CD4-positive, CD25-positive, alpha-beta regulatory T cell (primary cell): ENCODE data around the gene ACSF3. TPM values are rescaled to one million over a fixed set of nuclear protein-coding genes. Genes with fewer than 3 reads are reported as not detected.

Experiments
- ATAC-seq, 2 donors: fragments of 150-1000 bp; cut with Tn5 transposase; one replicate each; pipeline ENCODE4 v1.10.0; 2021; ENCODE audit warnings: low read depth in 2 of 2, moderate number of reproducible peaks in 2 of 2, moderate library complexity in 1 of 2
- DNase-seq, 3 donors: peaks; one replicate each; pipeline versions ENCODE4 v3.0.0 to v3.0.0-alpha.2; 2012 to 2022; ENCODE audit warnings: mixed read lengths in 1 of 3
- H3K27ac ChIP-seq: one replicate; pipeline ENCODE4 v1.7.0; 2013; ENCODE audit warnings: mild to moderate bottlenecking, low read length; ENCODE audit not compliant: insufficient read depth, poor library complexity, severe bottlenecking
- H3K27me3 ChIP-seq: one replicate; pipeline ENCODE4 v1.7.0; 2013; ENCODE audit warnings: low read length; ENCODE audit not compliant: control insufficient read depth, insufficient read depth
- H3K36me3 ChIP-seq: one replicate; pipeline ENCODE4 v1.7.0; 2013; ENCODE audit warnings: mild to moderate bottlenecking, low read length, moderate library complexity; ENCODE audit not compliant: control insufficient read depth, insufficient read depth
- H3K4me1 ChIP-seq: 2 replicates; pipeline ENCODE4 v1.7.0; 2013; ENCODE audit warnings: mild to moderate bottlenecking, low read length; ENCODE audit not compliant: insufficient read depth, control insufficient read depth, poor library complexity, severe bottlenecking
- H3K4me3 ChIP-seq: one replicate; pipeline ENCODE4 v1.7.0; 2013; ENCODE audit warnings: low read depth, mild to moderate bottlenecking, low read length, moderate library complexity
- H3K9me3 ChIP-seq, 2 experiments: 1 replicate in 1 of 2; 2 replicates in 1 of 2; pipeline ENCODE4 v1.7.0; 2013; ENCODE audit warnings: low read length in 2 of 2, mild to moderate bottlenecking in 1 of 2, moderate library complexity in 1 of 2; ENCODE audit not compliant: control insufficient read depth in 2 of 2
- H3K27ac Mint-ChIP-seq, 3 donors: one replicate each; pipeline ENCODE4 v1.8.0; 2020 to 2022; ENCODE audit warnings: mild to moderate bottlenecking in 3 of 3, mixed read lengths in 3 of 3, moderate library complexity in 2 of 3
- H3K27me3 Mint-ChIP-seq: one replicate; pipeline ENCODE4 v1.8.0; 2022; ENCODE audit warnings: mild to moderate bottlenecking, mixed read lengths
- H3K36me3 Mint-ChIP-seq: one replicate; pipeline ENCODE4 v1.8.0; 2020; ENCODE audit warnings: mixed read lengths
- H3K4me1 Mint-ChIP-seq, 4 donors: one replicate each; pipeline ENCODE4 v1.8.0; 2020 to 2022; ENCODE audit warnings: mixed read lengths in 4 of 4, mild to moderate bottlenecking in 1 of 4
- H3K4me3 Mint-ChIP-seq, 4 donors: one replicate each; pipeline ENCODE4 v1.8.0; 2020 to 2022; ENCODE audit warnings: mild to moderate bottlenecking in 4 of 4, mixed read lengths in 4 of 4, moderate library complexity in 3 of 4
- H3K9me3 Mint-ChIP-seq, 7 donors: one replicate each; pipeline ENCODE4 v1.8.0; 2020 to 2022; ENCODE audit warnings: mixed read lengths in 7 of 7, mild to moderate bottlenecking in 3 of 7, moderate library complexity in 2 of 7
- polyA plus RNA-seq, 4 donors: library from polyadenylated mRNA; unstranded; fragments of 300-500 nt; fragmentation: Illumina TruSeq; gene quantifications; one replicate each; pipeline ENCODE4 v1.2.3, GENCODE V29; 2021
- total RNA-seq: library from RNA; stranded (reverse); gene quantifications from one replicate; pipeline ENCODE4 v1.2.3, GENCODE V29; 2022

ACSF3 gene
- total and polyA plus RNA-seq, 5 donors from 2014 or later: 24.1 to 56.3 (median 29.1) TPM

- H3K36me3 Mint-ChIP-seq: peaks cover 41% of the 10 kb centered on the region
- H3K4me3 Mint-ChIP-seq: no peak overlapping the region
- no peak for DNase-seq
Measured at GRCh38 chr16:89106533-89107202, 13.0 kb downstream of the ACSF3 start.

GRCh38 chr16:89107203-89107582, 13.5 kb downstream of the ACSF3 start:
- Mint-ChIP-seq H3K4me1 (peaks cover 0 to 9% (median 6%) of the 10 kb centered on the region in 4 donors), H3K36me3 (peaks cover 41% of the 10 kb centered on the region), H3K4me3 (no peak overlapping the region), H3K27me3 (no peaks in the 10 kb centered on the region), H3K9me3 (no peaks in the 10 kb centered on the region), H3K27ac (peak overlapping the region in 2 of 3 donors; percentile 0 to 27)
- Histone ChIP-seq H3K9me3 (no peaks in the 10 kb centered on the region), H3K36me3 (peaks cover 71% of the 10 kb centered on the region), H3K27ac (no peak overlapping the region), H3K4me3 (no peak overlapping the region), H3K27me3 (no peaks in the 10 kb centered on the region), H3K4me1 (no peaks in the 10 kb centered on the region)
- no peak for DNase-seq
- no peak for ATAC-seq

More at GRCh38 chr16:89106533-89107202, 13.0 kb downstream of the ACSF3 start:
- Histone ChIP-seq H3K9me3 (no peaks in the 10 kb centered on the region), H3K27me3 (no peaks in the 10 kb centered on the region), H3K27ac (no peak overlapping the region), H3K4me3 (no peak overlapping the region), H3K36me3 (peaks cover 70% of the 10 kb centered on the region), H3K4me1 (no peaks in the 10 kb centered on the region)
- Mint-ChIP-seq H3K27ac (no peak overlapping the region), H3K27me3 (no peaks in the 10 kb centered on the region), H3K9me3 (no peaks in the 10 kb centered on the region), H3K4me1 (peaks cover 0 to 12% (median 6%) of the 10 kb centered on the region in 4 donors)
- ATAC-seq: no peak

- no peak overlapping the region for H3K4me3 Mint-ChIP-seq
- no peaks in the 10 kb centered on the region for H3K9me3 ChIP-seq
- no peak overlapping the region for H3K4me3 ChIP-seq
- no peaks in the 10 kb centered on the region for H3K27me3 Mint-ChIP-seq
- H3K36me3 Mint-ChIP-seq: peaks cover 34% of the 10 kb centered on the region
- no peaks in the 10 kb centered on the region for H3K9me3 Mint-ChIP-seq
- ATAC-seq: no peak
- peaks cover 0 to 11% (median 6%) of the 10 kb centered on the region in 4 donors for H3K4me1 Mint-ChIP-seq
- no peak overlapping the region for H3K27ac Mint-ChIP-seq
- no peaks in the 10 kb centered on the region for H3K27me3 ChIP-seq
- no peak for DNase-seq
- peaks cover 72% of the 10 kb centered on the region for H3K36me3 ChIP-seq
- peaks cover 4% of the 10 kb centered on the region for H3K4me1 ChIP-seq
- H3K27ac ChIP-seq: no peak overlapping the region
Measured at GRCh38 chr16:89108416-89108815, 14.8 kb downstream of the ACSF3 start.

- Mint-ChIP-seq H3K36me3 (peaks cover 37% of the 10 kb centered on the region), H3K27me3 (no peaks in the 10 kb centered on the region), H3K9me3 (no peaks in the 10 kb centered on the region), H3K27ac (no peak overlapping the region), H3K4me3 (no peak overlapping the region), H3K4me1 (peaks cover 7 to 29% (median 16%) of the 10 kb centered on the region in 4 donors)
- Histone ChIP-seq H3K4me3 (no peak overlapping the region), H3K27ac (no peak overlapping the region), H3K4me1 (peaks cover 26% of the 10 kb centered on the region), H3K9me3 (no peaks in the 10 kb centered on the region), H3K27me3 (no peaks in the 10 kb centered on the region), H3K36me3 (peaks cover 52% of the 10 kb centered on the region)
- no peak for ATAC-seq
- DNase-seq: no peak
Measured at GRCh38 chr16:89110641-89111040, 17.0 kb downstream of the ACSF3 start.

GRCh38 chr16:89111263-89111662, 17.6 kb downstream of the ACSF3 start:
- ATAC-seq: no peak
- peaks cover 10 to 35% (median 21%) of the 10 kb centered on the region in 4 donors for H3K4me1 Mint-ChIP-seq
- H3K36me3 Mint-ChIP-seq: peaks cover 41% of the 10 kb centered on the region
- no peak overlapping the region for H3K4me3 Mint-ChIP-seq
- no peaks in the 10 kb centered on the region for H3K9me3 Mint-ChIP-seq
- H3K27ac Mint-ChIP-seq: no peak overlapping the region
- H3K4me1 ChIP-seq: peaks cover 33% of the 10 kb centered on the region
- no peak overlapping the region for H3K4me3 ChIP-seq
- no peaks in the 10 kb centered on the region for H3K27me3 ChIP-seq
- no peak for DNase-seq
- no peaks in the 10 kb centered on the region for H3K27me3 Mint-ChIP-seq
- peaks cover 50% of the 10 kb centered on the region for H3K36me3 ChIP-seq
- H3K27ac ChIP-seq: no peak overlapping the region
- H3K9me3 ChIP-seq: no peaks in the 10 kb centered on the region

GRCh38 chr16:89112377-89113151, 18.9 kb downstream of the ACSF3 start:
- H3K36me3 ChIP-seq: peaks cover 47% of the 10 kb centered on the region
- H3K4me1 Mint-ChIP-seq: peaks cover 10 to 42% (median 21%) of the 10 kb centered on the region in 4 donors
- no peaks in the 10 kb centered on the region for H3K27me3 ChIP-seq
- H3K4me3 Mint-ChIP-seq: peak overlapping the region in 1 of 4 donors; percentile 64
- H3K4me1 ChIP-seq: peaks cover 38% of the 10 kb centered on the region
- no peak overlapping the region for H3K27ac Mint-ChIP-seq
- no peaks in the 10 kb centered on the region for H3K9me3 Mint-ChIP-seq
- no peaks in the 10 kb centered on the region for H3K27me3 Mint-ChIP-seq
- no peak overlapping the region for H3K4me3 ChIP-seq
- ATAC-seq: no peak
- no peak for DNase-seq
- H3K27ac ChIP-seq: peak overlapping the region; percentile 51
- no peaks in the 10 kb centered on the region for H3K9me3 ChIP-seq
- H3K36me3 Mint-ChIP-seq: peaks cover 38% of the 10 kb centered on the region

GRCh38 chr16:89113152-89113547, 19.5 kb downstream of the ACSF3 start:
- Mint-ChIP-seq H3K36me3 (peaks cover 32% of the 10 kb centered on the region), H3K27ac (peak overlapping the region in 2 of 3 donors; percentile 77 to 99), H3K27me3 (no peaks in the 10 kb centered on the region), H3K4me3 (peak overlapping the region in 2 of 4 donors; percentile 31 to 64), H3K4me1 (peaks cover 10 to 47% (median 21%) of the 10 kb centered on the region in 4 donors), H3K9me3 (no peaks in the 10 kb centered on the region)
- Histone ChIP-seq H3K27ac (peak overlapping the region; percentile 51), H3K36me3 (peaks cover 49% of the 10 kb centered on the region), H3K9me3 (no peaks in the 10 kb centered on the region), H3K27me3 (no peaks in the 10 kb centered on the region), H3K4me1 (peaks cover 38% of the 10 kb centered on the region), H3K4me3 (no peak overlapping the region)
- DNase-seq: no peak
- no peak for ATAC-seq
